GM12891 (cell line): ENCODE measurements around the gene C12orf76.

ENCODE experiments used
- PAX5 ChIP-seq: IDR thresholded peaks from 2 replicates; pipeline ENCODE4 v1.6.1; 2011; ENCODE audit warnings: low read length, moderate library complexity, mild to moderate bottlenecking; ENCODE audit not compliant: insufficient read depth, severe bottlenecking
- POLR2A ChIP-seq: IDR thresholded peaks from 2 replicates; pipeline ENCODE4 v1.6.1; 2011; ENCODE audit warnings: low read depth, low read length, control low read depth
- POLR2AphosphoS5 ChIP-seq: IDR thresholded peaks from 2 replicates; pipeline ENCODE4 v1.6.1; 2011; ENCODE audit warnings: low read depth, low read length, control low read depth
- SPI1 ChIP-seq: IDR thresholded peaks from 2 replicates; pipeline ENCODE4 v1.6.1; 2011; ENCODE audit warnings: low read depth, low read length, control low read depth
- TAF1 ChIP-seq: IDR thresholded peaks from 2 replicates; pipeline ENCODE4 v1.6.1; 2011; ENCODE audit warnings: low read depth, low read length, control low read depth

- TF ChIP-seq SPI1, result peak; percentile 66
- TF ChIP-seq POLR2A, result no peak
- no peak for TF ChIP-seq POLR2AphosphoS5
- no peak for TF ChIP-seq TAF1
- TF ChIP-seq PAX5, result no peak
Measured at GRCh38 chr12:109994401-109995175, 53.7 kb downstream of the C12orf76 start.
